WTC11 (cell line): ENCODE data around the gene SMCP.

Source experiments
- CTCF ChIP-seq: fragments of 200-600 bp; IDR thresholded peaks from 2 replicates; pipeline ENCODE4 v1.8.0; 2022; ENCODE audit warnings: antibody characterized with exemption
- MAX ChIP-seq: sonication (generic); formaldehyde crosslinking; IDR thresholded peaks from 2 replicates; pipeline ENCODE4 v1.8.0; 2022; ENCODE audit warnings: mild to moderate bottlenecking, missing genetic modification reagents
- ZNF263 ChIP-seq: sonication (generic); formaldehyde crosslinking; IDR thresholded peaks from 2 replicates; pipeline ENCODE4 v1.8.1; 2022; ENCODE audit warnings: low read depth, mild to moderate bottlenecking, moderate library complexity, missing genetic modification reagents

- TF ChIP-seq ZNF263 (CRISPR knock-in tag) (no peak), MAX (no peak), CTCF (no peak)
These were observed 8.2 kb upstream of the SMCP start for GRCh38 chr1:152869808-152870419.
